KBM-7 (cell line): ENCODE data around the gene GPC4.

Experiments used
- DNase-seq: peaks from one replicate; pipeline ENCODE4 v3.0.0-alpha.2; 2015
- in situ Hi-C: fragments of 300-500 bp; cut with MboI; formaldehyde crosslinking; loops from 2 replicates; pipeline ENCODE4 v1.14.3; 2020; ENCODE audit warnings: low sequenced_read_pairs, low pct_unique_long_range_greater_than_20kb, mixed read lengths

The GPC4 gene

GRCh38 chrX:133374874-133375387, 40.4 kb downstream of the GPC4 start:
- no peak for DNase-seq

GRCh38 chrX:133373386-133374079, 41.8 kb downstream of the GPC4 start:
- no peak for DNase-seq
- in situ Hi-C loops: no loop called here

More at GRCh38 chrX:133374874-133375387, 40.4 kb downstream of the GPC4 start:
- in situ Hi-C loops: no loop called here

- DNase-seq: no peak
- in situ Hi-C loops: no loop called here
Observed at GRCh38 chrX:133370696-133371275, 44.5 kb downstream of the GPC4 start.

GRCh38 chrX:133369065-133369464, 46.2 kb downstream of the GPC4 start:
- in situ Hi-C loops: no loop called here
- no peak for DNase-seq

GRCh38 chrX:133366735-133367134, 48.6 kb downstream of the GPC4 start:
- DNase-seq: no peak
- in situ Hi-C loops: no loop called here

GRCh38 chrX:133365871-133366611, 49.2 kb downstream of the GPC4 start:
- DNase-seq: no peak
- in situ Hi-C loops: no loop called here

GRCh38 chrX:133364865-133365264, 50.4 kb downstream of the GPC4 start:
- DNase-seq: no peak
- in situ Hi-C loops: no loop called here

- DNase-seq: no peak
- in situ Hi-C loops: no loop called here
Observed at GRCh38 chrX:133364196-133364595, 51.1 kb downstream of the GPC4 start.

- no peak for DNase-seq
- in situ Hi-C loops: no loop called here
Observed at GRCh38 chrX:133362538-133362937, 52.8 kb downstream of the GPC4 start.

GRCh38 chrX:133359466-133359865, 55.8 kb downstream of the GPC4 start:
- in situ Hi-C loops: no loop called here
- DNase-seq: no peak

GRCh38 chrX:133353233-133353632, 62.1 kb downstream of the GPC4 start:
- in situ Hi-C loops: no loop called here
- DNase-seq: no peak

GRCh38 chrX:133350751-133351150, 64.5 kb downstream of the GPC4 start:
- in situ Hi-C loops: no loop called here
- DNase-seq: no peak

- in situ Hi-C loops: no loop called here
Observed at GRCh38 chrX:133346026-133346425, 69.3 kb downstream of the GPC4 start.

GRCh38 chrX:133339566-133339965, 75.7 kb downstream of the GPC4 start:
- DNase-seq: no peak
- in situ Hi-C loops: no loop called here

More at GRCh38 chrX:133346026-133346425, 69.3 kb downstream of the GPC4 start:
- no peak for DNase-seq

- no peak for DNase-seq
- in situ Hi-C loops: no loop called here
Observed at GRCh38 chrX:133337250-133337649, 78.0 kb downstream of the GPC4 start.

GRCh38 chrX:133335027-133335426, 80.3 kb downstream of the GPC4 start:
- peak; percentile 32 for DNase-seq
- in situ Hi-C loops: no loop called here

- DNase-seq: no peak
- in situ Hi-C loops: no loop called here
Observed at GRCh38 chrX:133333154-133333750, 82.0 kb downstream of the GPC4 start.

- no peak for DNase-seq
- in situ Hi-C loops: no loop called here
Observed at GRCh38 chrX:133332737-133333136, 82.6 kb downstream of the GPC4 start.

- in situ Hi-C loops: no loop called here
Observed at GRCh38 chrX:133330956-133331355, 84.3 kb downstream of the GPC4 start.

GRCh38 chrX:133325422-133325821, 89.9 kb downstream of the GPC4 start:
- in situ Hi-C loops: no loop called here
- DNase-seq: no peak

More at GRCh38 chrX:133330956-133331355, 84.3 kb downstream of the GPC4 start:
- DNase-seq: no peak
